DMS 273 (cell line): ENCODE measurements around the gene HSP90AB1.

Experiments
- DNase-seq: peaks from one replicate; lab custom pipeline; 2025; ENCODE audit not compliant: unreplicated experiment; lab: John Stamatoyannopoulos, UW

Gene HSP90AB1

GRCh38 chr6:44235269-44235668 lies 11.6 kb upstream of the HSP90AB1 start:
- no peak for DNase-seq

- no peak for DNase-seq
Observed at GRCh38 chr6:44235891-44236516, 10.9 kb upstream of the HSP90AB1 start.

DNA sequence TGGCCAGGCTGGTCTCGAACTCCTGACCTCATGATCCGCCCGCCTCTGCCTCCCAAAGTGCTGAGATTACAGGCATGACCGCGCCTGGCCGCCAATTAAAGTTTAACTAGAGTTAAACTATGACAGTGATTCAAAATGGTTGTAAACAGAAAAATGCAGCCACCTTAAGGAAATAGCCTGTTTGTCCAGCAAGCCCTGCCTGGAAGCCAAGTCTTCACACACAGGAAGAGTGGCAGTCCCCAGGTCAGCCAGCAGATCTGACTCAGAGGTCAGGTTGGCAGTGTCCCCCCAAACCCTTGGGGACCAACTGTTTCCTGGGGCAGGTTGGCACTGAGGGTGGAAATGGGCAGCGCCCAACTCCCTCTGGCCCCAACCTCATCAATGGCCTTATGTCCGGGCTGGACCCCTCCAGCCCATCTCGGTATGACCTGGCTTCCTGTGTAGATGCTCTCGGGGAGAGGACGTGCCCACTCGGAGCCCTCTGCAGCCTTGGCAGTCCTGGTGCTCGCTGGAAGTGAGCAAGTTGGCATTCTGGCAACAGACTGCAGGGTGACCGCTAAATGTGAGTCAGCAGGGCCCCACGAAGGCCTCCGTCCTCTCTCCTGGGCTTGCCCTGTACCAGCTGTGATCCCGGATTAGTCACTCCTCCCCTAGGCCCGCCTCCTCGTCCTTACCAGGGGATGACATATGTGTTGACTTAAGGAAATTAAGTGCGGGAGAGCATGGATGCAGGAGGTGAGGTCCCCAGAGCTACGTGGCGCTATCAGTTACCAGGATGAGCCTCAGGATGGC lies 9.7 kb upstream of the HSP90AB1 start:
- peak; percentile 97 for DNase-seq

DNA sequence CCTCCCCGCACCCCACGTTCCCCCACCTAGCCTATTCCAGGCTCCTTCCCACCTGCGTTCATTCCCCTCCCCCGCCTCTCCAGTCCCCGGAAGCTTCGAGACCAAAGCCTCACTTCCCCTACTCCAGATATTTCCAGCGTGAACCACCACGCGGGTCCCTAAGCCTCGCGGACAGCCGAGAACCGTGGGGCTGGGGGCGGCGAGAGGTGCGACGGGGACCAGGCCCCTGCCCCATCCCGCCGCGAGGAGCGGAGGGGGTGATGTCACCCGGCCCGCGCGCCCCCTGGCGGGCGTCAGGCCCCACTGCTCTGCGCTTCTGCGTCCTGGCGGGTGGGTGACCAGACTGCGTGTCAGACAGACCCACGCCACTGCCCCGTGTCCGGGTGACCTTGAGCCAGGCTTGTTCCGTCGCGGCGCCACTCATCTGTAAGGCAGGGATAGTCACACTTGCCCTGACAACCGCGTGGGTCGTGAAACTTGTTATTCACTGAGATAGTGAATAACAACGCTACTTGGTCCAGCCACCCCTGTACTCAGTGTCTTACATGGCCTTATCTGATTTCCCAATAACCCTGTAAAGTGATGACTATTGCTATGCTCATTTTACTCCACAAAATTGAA lies 9.0 kb upstream of the HSP90AB1 start:
- DNase-seq: peak; percentile 93

DNA sequence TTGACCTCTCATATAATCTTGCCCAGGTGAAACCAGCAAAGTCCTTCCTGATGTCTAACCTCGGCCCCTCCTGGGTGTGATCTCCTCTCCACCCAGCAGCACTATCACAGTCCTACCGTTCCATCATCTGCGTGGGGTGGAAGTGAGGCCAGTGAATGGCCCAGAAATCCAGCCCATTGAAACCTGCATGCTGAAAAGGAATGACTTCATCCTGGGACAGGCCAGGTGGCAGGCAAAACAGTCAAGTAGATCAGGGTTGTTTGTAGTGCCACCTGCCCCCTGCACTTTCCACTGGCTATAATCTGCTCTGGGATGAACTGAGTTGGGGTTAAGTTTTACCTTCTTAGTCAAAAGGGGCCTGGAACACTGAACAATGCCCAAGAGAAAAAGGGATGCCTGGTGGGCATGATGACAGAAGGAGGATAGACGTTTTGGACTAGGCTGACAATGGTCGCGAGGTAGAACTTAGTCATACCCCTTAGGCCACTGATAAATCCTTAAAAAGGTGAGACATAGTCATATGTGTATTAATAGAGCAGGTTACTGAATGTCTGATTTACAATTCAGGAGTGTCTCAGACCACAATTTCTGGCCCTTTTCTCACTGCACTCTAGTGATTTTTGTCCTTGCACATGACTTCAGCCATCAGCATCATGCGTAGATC lies 8.1 kb upstream of the HSP90AB1 start:
- peak; percentile 56 for DNase-seq

GRCh38 chr6:44243345-44243744 lies 3.6 kb upstream of the HSP90AB1 start:
- peak; percentile 65 for DNase-seq

- DNase-seq: no peak
Observed at GRCh38 chr6:44245391-44245911, 1.4 kb upstream of the HSP90AB1 start.

GRCh38 chr6:44245912-44246662 lies 814 bp upstream of the HSP90AB1 start:
- DNase-seq: peak; percentile 91

GRCh38 chr6:44247338-44248302 lies 719 bp downstream of the HSP90AB1 start:
- peak; percentile 69 for DNase-seq

DNA sequence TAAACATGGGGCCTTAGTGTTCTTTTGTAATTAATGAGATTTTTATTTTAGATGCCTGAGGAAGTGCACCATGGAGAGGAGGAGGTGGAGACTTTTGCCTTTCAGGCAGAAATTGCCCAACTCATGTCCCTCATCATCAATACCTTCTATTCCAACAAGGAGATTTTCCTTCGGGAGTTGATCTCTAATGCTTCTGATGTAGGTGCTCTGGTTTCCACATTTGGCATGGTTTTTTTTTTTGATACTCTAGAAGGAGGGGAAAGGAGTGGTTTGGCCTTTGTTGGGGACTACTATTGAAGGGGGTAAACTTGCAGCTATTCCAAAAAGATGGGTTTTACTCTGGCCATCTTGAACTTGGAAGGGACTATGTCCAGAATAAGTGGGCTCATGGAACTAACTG lies 1.7 kb downstream of the HSP90AB1 start:
- no peak for DNase-seq

- DNase-seq: no peak
Observed at GRCh38 chr6:44249082-44249748, 2.3 kb downstream of the HSP90AB1 start.

DNA sequence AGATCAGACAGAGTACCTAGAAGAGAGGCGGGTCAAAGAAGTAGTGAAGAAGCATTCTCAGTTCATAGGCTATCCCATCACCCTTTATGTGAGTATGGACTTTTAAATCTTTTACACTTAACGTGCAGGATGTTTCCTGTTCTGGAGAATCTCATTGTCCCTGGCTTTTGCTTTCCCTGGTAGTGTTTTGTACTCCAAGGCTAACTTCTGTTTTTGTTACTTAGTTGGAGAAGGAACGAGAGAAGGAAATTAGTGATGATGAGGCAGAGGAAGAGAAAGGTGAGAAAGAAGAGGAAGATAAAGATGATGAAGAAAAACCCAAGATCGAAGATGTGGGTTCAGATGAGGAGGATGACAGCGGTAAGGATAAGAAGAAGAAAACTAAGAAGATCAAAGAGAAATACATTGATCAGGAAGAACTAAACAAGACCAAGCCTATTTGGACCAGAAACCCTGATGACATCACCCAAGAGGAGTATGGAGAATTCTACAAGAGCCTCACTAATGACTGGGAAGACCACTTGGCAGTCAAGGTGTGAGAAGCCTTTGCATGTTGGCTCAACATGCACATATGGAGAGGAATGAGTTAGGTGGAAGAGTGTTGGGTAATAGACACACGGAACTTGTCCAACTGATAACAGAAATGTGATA lies 3.3 kb downstream of the HSP90AB1 start:
- DNase-seq: no peak

DNA sequence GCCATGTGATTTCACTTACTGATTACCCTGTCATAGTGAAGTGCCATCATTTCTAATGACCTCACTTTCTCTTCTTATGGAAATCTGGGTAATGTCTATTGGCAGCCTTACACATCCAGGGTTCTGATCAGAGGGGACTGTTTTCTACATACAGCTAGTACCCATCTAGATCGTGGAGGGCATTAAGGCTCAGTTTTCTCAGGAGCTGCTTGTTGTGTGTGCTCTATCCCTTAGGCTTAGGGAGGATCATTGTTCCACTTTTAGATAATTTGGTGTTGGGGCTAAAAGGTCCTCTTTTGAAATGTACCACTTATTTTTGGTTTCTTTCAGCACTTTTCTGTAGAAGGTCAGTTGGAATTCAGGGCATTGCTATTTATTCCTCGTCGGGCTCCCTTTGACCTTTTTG lies 3.8 kb downstream of the HSP90AB1 start:
- DNase-seq: no peak

GRCh38 chr6:44251576-44252524 lies 4.9 kb downstream of the HSP90AB1 start:
- no peak for DNase-seq

- DNase-seq: peak; percentile 85
Observed at GRCh38 chr6:44253307-44254101, 6.6 kb downstream of the HSP90AB1 start.
